ENCODE data around the gene ZNF683.

Gene ZNF683

GRCh38 chr1:26353976-26354820 is 18.4 kb downstream of the ZNF683 start, which contains the start of gene CRYBG2:
CRYBG2 (minus strand) TSS chr1:26354130; CDS start chr1:26346657, 7,473 bp downstream.
- no peak within 1 kb of the TSS for H3K4me3 ChIP-seq (ENCODE audit: low read depth, low read length)
- TF ChIP-seq, protein P1, sequence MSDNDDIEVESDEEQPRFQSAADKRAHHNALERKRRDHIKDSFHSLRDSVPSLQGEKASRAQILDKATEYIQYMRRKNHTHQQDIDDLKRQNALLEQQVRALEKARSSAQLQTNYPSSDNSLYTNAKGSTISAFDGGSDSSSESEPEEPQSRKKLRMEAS (IDR thresholded peaks at IDR 0.05; ENCODE audit: low read depth, low read length): no peak
- TF ChIP-seq POLR2A (IDR thresholded peaks at IDR 0.05; ENCODE audit: extremely low read depth, insufficient read length) (no peak), CTCF (IDR thresholded peaks at IDR 0.05; ENCODE audit: low read depth, low read length) (no peak), MYC (IDR thresholded peaks at IDR 0.05; ENCODE audit: low read depth, low read length) (no peak)
- DNase-seq (ENCODE audit: low read depth): no peak

- no peak overlapping the region for H3K4me3 ChIP-seq (ENCODE audit: low read depth, low read length)
- no peak for DNase-seq (ENCODE audit: low read depth)
- TF ChIP-seq, protein P1 (IDR thresholded peaks at IDR 0.05; ENCODE audit: low read depth, low read length): no peak
Measured at GRCh38 chr1:26353210-26353859, 19.2 kb downstream of the ZNF683 start.

GRCh38 chr1:26352338-26352679 is 20.2 kb downstream of the ZNF683 start:
- no peak for TF ChIP-seq CTCF (IDR thresholded peaks at IDR 0.05; ENCODE audit: low read depth, low read length)
- TF ChIP-seq POLR2A (IDR thresholded peaks at IDR 0.05; ENCODE audit: extremely low read depth, insufficient read length): no peak
- no peak for TF ChIP-seq MYC (IDR thresholded peaks at IDR 0.05; ENCODE audit: low read depth, low read length)
- TF ChIP-seq, protein P1 (IDR thresholded peaks at IDR 0.05; ENCODE audit: low read depth, low read length): no peak
- H3K4me3 ChIP-seq (ENCODE audit: low read depth, low read length): no peak overlapping the region
- no peak for DNase-seq (ENCODE audit: low read depth)

DNA sequence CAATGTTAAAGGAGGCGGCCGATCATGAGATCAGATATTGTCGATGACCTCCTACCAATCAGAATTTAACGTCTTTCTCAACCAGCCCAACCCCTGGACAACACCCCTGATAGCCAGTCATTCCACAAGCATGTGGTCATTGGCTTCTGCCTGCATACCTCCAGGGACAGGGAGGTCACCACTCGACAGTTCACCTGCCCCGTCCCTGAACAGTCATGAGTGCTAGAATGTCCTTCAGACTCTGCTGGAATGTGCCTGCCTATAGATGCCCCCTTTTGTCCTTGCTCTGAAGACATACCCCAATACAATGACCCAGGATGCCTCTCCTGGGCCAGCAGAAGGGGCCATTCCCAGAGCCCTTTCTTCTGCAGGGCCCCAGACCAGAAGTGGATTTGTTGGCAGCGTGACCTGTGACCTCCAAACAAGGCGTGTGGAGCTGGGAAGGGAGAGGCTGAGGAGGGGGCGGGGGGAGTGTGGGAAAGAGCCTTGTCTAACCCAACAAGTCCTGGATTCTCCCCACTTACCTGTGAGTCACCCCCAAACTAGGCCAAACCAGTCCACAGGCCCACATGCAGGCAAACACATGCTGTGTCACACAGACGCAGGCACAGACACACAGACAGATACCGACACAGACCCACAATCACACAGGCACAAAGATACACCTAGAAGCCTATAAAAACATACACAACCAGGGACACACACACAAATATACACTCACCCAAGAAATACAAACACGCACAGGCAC is 20.8 kb downstream of the ZNF683 start:
- no peak overlapping the region for H3K4me3 ChIP-seq (ENCODE audit: low read depth, low read length)
- DNase-seq (ENCODE audit: low read depth): no peak
- TF ChIP-seq POLR2A (IDR thresholded peaks at IDR 0.05; ENCODE audit: extremely low read depth, insufficient read length) (no peak), MYC (IDR thresholded peaks at IDR 0.05; ENCODE audit: low read depth, low read length) (no peak), CTCF (IDR thresholded peaks at IDR 0.05; ENCODE audit: low read depth, low read length) (no peak)
- TF ChIP-seq, protein P1 (IDR thresholded peaks at IDR 0.05; ENCODE audit: low read depth, low read length): no peak

GRCh38 chr1:26350701-26351589 is 21.6 kb downstream of the ZNF683 start:
- DNase-seq (ENCODE audit: low read depth): no peak
- TF ChIP-seq, protein P1 (IDR thresholded peaks at IDR 0.05; ENCODE audit: low read depth, low read length): no peak
- TF ChIP-seq CTCF (IDR thresholded peaks at IDR 0.05; ENCODE audit: low read depth, low read length) (no peak), POLR2A (IDR thresholded peaks at IDR 0.05; ENCODE audit: extremely low read depth, insufficient read length) (no peak), MYC (IDR thresholded peaks at IDR 0.05; ENCODE audit: low read depth, low read length) (no peak)
- H3K4me3 ChIP-seq (ENCODE audit: low read depth, low read length): no peak overlapping the region

All from NB4 (cell line).